T47D (cell line): ENCODE data around the gene BAHCC1.

Source experiments
- DNase-seq, 2 experiments: peaks; one replicate each; pipeline versions ENCODE4 v3.0.0 to v3.0.0-alpha.2; 2011 to 2012; ENCODE audit warnings: low read depth in 1 of 2, low spot score in 1 of 2
- JUND ChIP-seq: IDR thresholded peaks from 2 replicates; pipeline ENCODE4 v1.6.1; 2012; ENCODE audit warnings: low read depth
- in situ Hi-C: cut with HindIII; loops from 2 replicates; pipeline ENCODE4 v1.10.0; 2016; ENCODE audit warnings: low sequenced_read_pairs, low pct_unique_long_range_greater_than_20kb

BAHCC1 gene

GRCh38 chr17:81427173-81428120 is 32.2 kb downstream of the BAHCC1 start:
- TF ChIP-seq JUND, result no peak
- DNase-seq, result peak; percentile 48 to 69
- in situ Hi-C loops, result no loop called here

- no peak for DNase-seq
- no peak for TF ChIP-seq JUND
- in situ Hi-C loops, result no loop called here
Observed at GRCh38 chr17:81428121-81428515, 32.9 kb downstream of the BAHCC1 start.

- in situ Hi-C loops, result no loop called here
- no peak for DNase-seq
- no peak for TF ChIP-seq JUND
Observed at GRCh38 chr17:81428516-81428915, 33.3 kb downstream of the BAHCC1 start.

GRCh38 chr17:81428948-81429774 is 33.9 kb downstream of the BAHCC1 start:
- in situ Hi-C loops, result no loop called here
- TF ChIP-seq JUND, result no peak
- DNase-seq, result peak; percentile 86

- no peak for TF ChIP-seq JUND
- DNase-seq, result no peak
- in situ Hi-C loops, result no loop called here
Observed at GRCh38 chr17:81429821-81430551, 34.7 kb downstream of the BAHCC1 start.

GRCh38 chr17:81431545-81432482 is 36.6 kb downstream of the BAHCC1 start:
- in situ Hi-C loops, result no loop called here
- no peak for DNase-seq
- no peak for TF ChIP-seq JUND

- no peak for TF ChIP-seq JUND
- in situ Hi-C loops, result no loop called here
- peak in 1 of 2 experiments; percentile 70 for DNase-seq
Observed at GRCh38 chr17:81432941-81433340, 37.7 kb downstream of the BAHCC1 start.

- TF ChIP-seq JUND, result no peak
- in situ Hi-C loops, result no loop called here
- no peak for DNase-seq
Observed at GRCh38 chr17:81433656-81434055, 38.4 kb downstream of the BAHCC1 start.

- DNase-seq, result no peak
Observed at GRCh38 chr17:81434072-81434471, 38.8 kb downstream of the BAHCC1 start.

GRCh38 chr17:81434681-81435417 is 39.6 kb downstream of the BAHCC1 start:
- in situ Hi-C loops, result no loop called here
- DNase-seq, result no peak
- no peak for TF ChIP-seq JUND

More at GRCh38 chr17:81434072-81434471, 38.8 kb downstream of the BAHCC1 start:
- in situ Hi-C loops, result no loop called here
- TF ChIP-seq JUND, result no peak
